H9 (cell line): Measurements from ENCODE around the gene TTC7B. TPM values are rescaled to one million over a fixed set of nuclear protein-coding genes. Genes with fewer than 3 reads are reported as not detected.

Experiments
- DNase-seq: peaks from one replicate; pipeline ENCODE4 v3.0.0-alpha.2; 2017
- H2AFZ ChIP-seq: one replicate; pipeline ENCODE4 v1.6.1; 2013; ENCODE audit warnings: mild to moderate bottlenecking, low read length, control low read depth, moderate library complexity
- H2AK5ac ChIP-seq: 2 replicates; pipeline ENCODE4 v1.6.1; 2013; ENCODE audit warnings: low read length, control low read depth, mixed read lengths; ENCODE audit not compliant: insufficient read length
- H2BK120ac ChIP-seq: one replicate; pipeline ENCODE4 v1.6.1; 2013; ENCODE audit warnings: low read depth, mild to moderate bottlenecking, low read length, control low read depth, inconsistent platforms; ENCODE audit not compliant: poor library complexity, severe bottlenecking
- H2BK12ac ChIP-seq: 2 replicates; pipeline ENCODE4 v1.6.1; 2013; ENCODE audit warnings: low read length, control low read depth, mixed read lengths, low read depth; ENCODE audit not compliant: insufficient read length
- H2BK15ac ChIP-seq: 2 replicates; pipeline ENCODE4 v1.6.1; 2013; ENCODE audit warnings: low read depth, low read length, control low read depth
- H2BK20ac ChIP-seq: one replicate; pipeline ENCODE4 v1.6.1; 2013; ENCODE audit warnings: low read depth, mild to moderate bottlenecking, low read length, control low read depth, inconsistent platforms; ENCODE audit not compliant: poor library complexity, severe bottlenecking
- H2BK5ac ChIP-seq: 2 replicates; pipeline ENCODE4 v1.6.1; 2013; ENCODE audit warnings: low read length, control low read depth, mixed read lengths; ENCODE audit not compliant: insufficient read length
- H3K14ac ChIP-seq: 2 replicates; pipeline ENCODE4 v1.6.1; 2013; ENCODE audit warnings: low read length, control low read depth; ENCODE audit not compliant: insufficient read depth
- H3K18ac ChIP-seq: 2 replicates; pipeline ENCODE4 v1.6.1; 2013; ENCODE audit warnings: low read depth, mild to moderate bottlenecking, mixed read lengths, low read length, control low read depth; ENCODE audit not compliant: insufficient read length
- H3K23ac ChIP-seq: 2 replicates; pipeline ENCODE4 v1.6.1; 2013; ENCODE audit warnings: low read length, control low read depth, mixed read lengths, low read depth; ENCODE audit not compliant: insufficient read length
- H3K23me2 ChIP-seq: 2 replicates; pipeline ENCODE4 v1.6.1; 2013; ENCODE audit warnings: low read depth, mild to moderate bottlenecking, mixed read lengths, low read length, control low read depth; ENCODE audit not compliant: insufficient read length, poor library complexity, severe bottlenecking
- H3K27ac ChIP-seq: 2 replicates; pipeline ENCODE4 v1.5.1; 2013; ENCODE audit warnings: low read length, control low read depth, mixed read lengths, low read depth; ENCODE audit not compliant: insufficient read length
- H3K27me3 ChIP-seq: 2 replicates; pipeline ENCODE4 v1.6.1; 2013; ENCODE audit warnings: low read length, control low read depth, inconsistent platforms; ENCODE audit not compliant: insufficient read depth
- H3K4ac ChIP-seq: 2 replicates; pipeline ENCODE4 v1.6.1; 2013; ENCODE audit warnings: low read depth, mild to moderate bottlenecking, control low read depth, inconsistent platforms, low read length, moderate library complexity
- H3K4me1 ChIP-seq: 2 replicates; pipeline ENCODE4 v1.6.1; 2013; ENCODE audit warnings: low read length, control low read depth, inconsistent platforms; ENCODE audit not compliant: insufficient read depth
- H3K4me2 ChIP-seq: 2 replicates; pipeline ENCODE4 v1.6.1; 2013; ENCODE audit warnings: low read length, control low read depth, mixed read lengths; ENCODE audit not compliant: insufficient read length, insufficient read depth
- H3K56ac ChIP-seq: 2 replicates; pipeline ENCODE4 v1.6.1; 2013; ENCODE audit warnings: low read depth, mild to moderate bottlenecking, mixed read lengths, low read length, control low read depth; ENCODE audit not compliant: insufficient read length
- H3K79me1 ChIP-seq: 2 replicates; pipeline ENCODE4 v1.6.1; 2013; ENCODE audit warnings: low read depth, mild to moderate bottlenecking, moderate library complexity, low read length, control low read depth, inconsistent platforms; ENCODE audit not compliant: insufficient read depth, poor library complexity, severe bottlenecking
- H3K79me2 ChIP-seq: 2 replicates; pipeline ENCODE4 v1.6.1; 2013; ENCODE audit warnings: low read length, control low read depth, inconsistent platforms; ENCODE audit not compliant: insufficient read depth
- H3K9ac ChIP-seq: 2 replicates; pipeline ENCODE4 v1.6.1; 2013; ENCODE audit warnings: low read length, control low read depth, mixed read lengths; ENCODE audit not compliant: insufficient read length; ENCODE audit errors: extremely low read depth
- H3K9me3 ChIP-seq: one replicate; pipeline ENCODE4 v1.6.1; 2013; ENCODE audit warnings: low read depth, low read length, inconsistent platforms; ENCODE audit not compliant: control insufficient read depth
- H3T11ph ChIP-seq: one replicate; pipeline ENCODE4 v1.6.1; 2013; ENCODE audit warnings: mild to moderate bottlenecking, low read length, control low read depth, inconsistent platforms
- H4K20me1 ChIP-seq: one replicate; pipeline ENCODE4 v1.6.1; 2013; ENCODE audit not compliant: control insufficient read depth, insufficient read length, insufficient read depth
- H4K5ac ChIP-seq: 2 replicates; pipeline ENCODE4 v1.6.1; 2013; ENCODE audit warnings: low read depth, mild to moderate bottlenecking, mixed read lengths, low read length, control low read depth; ENCODE audit not compliant: insufficient read length
- H4K8ac ChIP-seq: replicated peaks from 2 replicates; pipeline ENCODE4 v1.6.1; 2013; ENCODE audit warnings: low read length, control low read depth, mixed read lengths, low read depth; ENCODE audit not compliant: insufficient read length
- H4K91ac ChIP-seq: 2 replicates; pipeline ENCODE4 v1.6.1; 2013; ENCODE audit warnings: low read depth, mild to moderate bottlenecking, moderate library complexity, mixed read lengths, low read length, control low read depth; ENCODE audit not compliant: insufficient read length
- H3K27ac Mint-ChIP-seq, 3 experiments: 2 replicates in 2 of 3; 3 replicates in 1 of 3; pipeline ENCODE4 v1.8.0; 2020 to 2021; ENCODE audit warnings: mixed read lengths in 3 of 3, mild to moderate bottlenecking in 1 of 3, moderate library complexity in 1 of 3
- H3K27me3 Mint-ChIP-seq: 2 replicates; pipeline ENCODE4 v1.8.0; 2021; ENCODE audit warnings: low read depth, mild to moderate bottlenecking, moderate library complexity, mixed read lengths
- H3K36me3 Mint-ChIP-seq, 3 experiments: 2 replicates in 2 of 3; 3 replicates in 1 of 3; pipeline ENCODE4 v1.8.0; 2020 to 2021; ENCODE audit warnings: low read depth in 3 of 3, mixed read lengths in 3 of 3; ENCODE audit not compliant: insufficient read depth in 1 of 3
- H3K4me1 Mint-ChIP-seq, 2 experiments: 2 replicates each; pipeline ENCODE4 v1.8.0; 2020; ENCODE audit warnings: mixed read lengths in 2 of 2
- H3K4me3 Mint-ChIP-seq, 2 experiments: 2 replicates in 1 of 2; 3 replicates in 1 of 2; pipeline ENCODE4 v1.8.0; 2020 to 2021; ENCODE audit warnings: mild to moderate bottlenecking in 2 of 2, mixed read lengths in 2 of 2, moderate library complexity in 1 of 2
- H3K9me3 Mint-ChIP-seq, 2 experiments: 2 replicates in 1 of 2; 3 replicates in 1 of 2; pipeline ENCODE4 v1.8.0; 2020; ENCODE audit warnings: mild to moderate bottlenecking in 2 of 2, mixed read lengths in 2 of 2, moderate library complexity in 1 of 2
- CTCF ChIP-seq: fragments of 200-600 bp; sonication (generic); conservative IDR thresholded peaks from 3 replicates; pipeline ENCODE4 v1.8.0; 2021; ENCODE audit warnings: antibody characterized with exemption, mild to moderate bottlenecking
- WGBS: extraction: QIAGEN DNeasy Blood & Tissue Kit; methylation state at CpG from one replicate; pipeline ENCODE4 v1.1.7; 2013; ENCODE audit warnings: missing lambda C conversion rate, low lambda C conversion rate, mixed read lengths; ENCODE audit not compliant: insufficient read length; ENCODE audit errors: extremely low coverage; 5-methylcytosine and 5-hydroxymethylcytosine counted together
- total RNA-seq: library from RNA; stranded (reverse); gene quantifications from 2 replicates; pipeline ENCODE4 v1.2.1, GENCODE V29; 2021

The TTC7B gene
- total RNA-seq, 1 experiment from 2014 or later: 33.7 TPM

- no peak overlapping the region for H2AK5ac ChIP-seq
- H3K4ac ChIP-seq: no peak overlapping the region
- H3K9ac ChIP-seq: no peak overlapping the region
- no peak overlapping the region for H3K23ac ChIP-seq
- H2BK120ac ChIP-seq: no peak overlapping the region
- Mint-ChIP-seq H3K36me3 (peaks cover 5 to 10% (median 5%) of the 10 kb centered on the region in 3 experiments; a peak in 4 of 7 replicates), H3K4me1 (peaks cover 8 to 18% of the 10 kb centered on the region in 2 experiments), H3K27me3 (no peaks in the 10 kb centered on the region), H3K9me3 (peaks cover 3 to 7% of the 10 kb centered on the region in 2 experiments; a peak in 3 of 5 replicates), H3K4me3 (no peak overlapping the region), H3K27ac (no peak overlapping the region)
- no peak overlapping the region for H4K91ac ChIP-seq
- H3K18ac ChIP-seq: no peak overlapping the region
- no peaks in the 10 kb centered on the region for H3K79me1 ChIP-seq
- peaks cover 2% of the 10 kb centered on the region; the same call in 1 of the 2 replicates for H3K4me1 ChIP-seq
- TF ChIP-seq CTCF: no peak
- H3K27me3 ChIP-seq: no peaks in the 10 kb centered on the region
- H4K8ac ChIP-seq: no peak overlapping the region
- H4K20me1 ChIP-seq: no peaks in the 10 kb centered on the region
- H3K23me2 ChIP-seq: no peaks in the 10 kb centered on the region
- no peak overlapping the region for H2BK20ac ChIP-seq
- no peak overlapping the region for H2AFZ ChIP-seq
- no peak overlapping the region for H3K56ac ChIP-seq
- H2BK12ac ChIP-seq: no peak overlapping the region
- no peak overlapping the region for H2BK15ac ChIP-seq
- no peak for DNase-seq
- H2BK5ac ChIP-seq: no peak overlapping the region
- no peak overlapping the region for H3T11ph ChIP-seq
- no CpG with 5 or more reads among the region's 3 CpGs for WGBS
- no peaks in the 10 kb centered on the region for H3K79me2 ChIP-seq
- H3K27ac ChIP-seq: no peak overlapping the region
- H4K5ac ChIP-seq: no peak overlapping the region
- no peak overlapping the region; the same call in 1 of the 2 replicates for H3K14ac ChIP-seq
- H3K4me2 ChIP-seq: no peak overlapping the region
- H3K9me3 ChIP-seq: no peaks in the 10 kb centered on the region
Measured at GRCh38 chr14:90547968-90548367, 268.3 kb downstream of the TTC7B start.
